ENCODE results near the gene TPCN2.

- TF ChIP-seq REST (IDR thresholded peaks at IDR 0.05; ENCODE audit: insufficient read depth in 1 of 2, low read depth in 2 of 2, low read length in 1 of 2) = no peak
- TF ChIP-seq CTCF (IDR thresholded peaks at IDR 0.05) = no peak
Observed at GRCh38 chr11:69087133-69087524, 38.4 kb downstream of the TPCN2 start.
